Cardiac fibroblast (primary cell): ENCODE results near the gene SNRNP25.
"Not testable (repeated sequence)": the region's sequence is repeated elsewhere in the genome, so short reads cannot be mapped to it uniquely, and the experiment has no call there.

ENCODE experiments used
- DNase-seq, 2 donors: peaks; one replicate each; pipeline versions ENCODE4 v3.0.0 to v3.0.0-alpha.2; 2010; ENCODE audit warnings: low read depth in 2 of 2
- H3K4me3 ChIP-seq, 2 donors: replicated peaks in 1 of 2; 1 replicate in 1 of 2; 2 replicates in 1 of 2; pipeline ENCODE4 v1.5.1; 2011; ENCODE audit warnings: low read depth in 2 of 2, low read length in 2 of 2, mild to moderate bottlenecking in 2 of 2, moderate library complexity in 1 of 2
- CTCF ChIP-seq: IDR thresholded peaks from one replicate; pipeline ENCODE4 v1.5.1; 2011; ENCODE audit warnings: low read depth, mild to moderate bottlenecking, low read length, inconsistent platforms

Gene SNRNP25

GRCh38 chr16:53346-54236, at the start of gene SNRNP25, which contains the start of gene POLR3K:
Gene SNRNP25, plus strand, starts transcription at chr16:53828. Its CDS starts 189 bp downstream, at chr16:54017.
Gene POLR3K, minus strand, starts transcription at chr16:53608. Its CDS starts 22 bp downstream, at chr16:53586.
- TF ChIP-seq CTCF, result no peak
- DNase-seq, result peak; percentile 98 to 99

GRCh38 chr16:9903-10665, 43.5 kb upstream of the SNRNP25 start:
- no peak for DNase-seq
- TF ChIP-seq CTCF, result no peak
- H3K4me3 ChIP-seq, result peak overlapping the region; percentile 25 to 41

More at GRCh38 chr16:53346-54236, at the start of gene SNRNP25, which contains the start of gene POLR3K:
- peak within 1 kb of the TSS; percentile 81 for H3K4me3 ChIP-seq

GRCh38 chr16:10772-11171, 42.9 kb upstream of the SNRNP25 start:
- TF ChIP-seq CTCF, result peak; percentile 51
- H3K4me3 ChIP-seq, DNase-seq: not testable (repeated sequence)

GRCh38 chr16:17062-17765, 36.4 kb upstream of the SNRNP25 start:
- not testable (repeated sequence) for DNase-seq, H3K4me3 ChIP-seq

GRCh38 chr16:20886-21285, 32.7 kb upstream of the SNRNP25 start:
- H3K4me3 ChIP-seq, DNase-seq: not testable (repeated sequence)

- not testable (repeated sequence) for H3K4me3 ChIP-seq, DNase-seq
Measured at GRCh38 chr16:24151-24550, 29.5 kb upstream of the SNRNP25 start.

- not testable (repeated sequence) for H3K4me3 ChIP-seq, DNase-seq
Measured at GRCh38 chr16:25926-26348, 27.7 kb upstream of the SNRNP25 start.

- H3K4me3 ChIP-seq, DNase-seq: not testable (repeated sequence)
Measured at GRCh38 chr16:30627-31026, 23.0 kb upstream of the SNRNP25 start.

GRCh38 chr16:33154-33876, 20.3 kb upstream of the SNRNP25 start:
- H3K4me3 ChIP-seq, DNase-seq: not testable (repeated sequence)
